Transverse colon (tissue), 4 donors: ENCODE data around the gene IFIH1.

Source experiments
- EP300 ChIP-seq: sonication (generic); formaldehyde crosslinking; IDR thresholded peaks from one replicate; pipeline ENCODE4 v1.6.1; 2017; ENCODE audit warnings: antibody characterized with exemption, low read depth
- POLR2AphosphoS5 ChIP-seq, 3 donors: sonication (generic); formaldehyde crosslinking; IDR thresholded peaks; one replicate each; pipeline ENCODE4 v1.6.1; 2016; ENCODE audit warnings: antibody characterized with exemption in 3 of 3
- TF ChIP-seq, protein P1 (sequence below), 5 experiments: fragments of 200-600 bp in 3 of 5; fragments of 450-650 bp in 2 of 5; sonication (generic) in 3 of 5; IDR thresholded peaks; 1 replicate in 2 of 5; 2 replicates in 3 of 5; pipeline ENCODE4 v1.5.1; 2016 to 2017; ENCODE audit warnings: antibody characterized with exemption in 5 of 5, inconsistent platforms in 3 of 5, mild to moderate bottlenecking in 2 of 5, moderate library complexity in 1 of 5

DNA sequence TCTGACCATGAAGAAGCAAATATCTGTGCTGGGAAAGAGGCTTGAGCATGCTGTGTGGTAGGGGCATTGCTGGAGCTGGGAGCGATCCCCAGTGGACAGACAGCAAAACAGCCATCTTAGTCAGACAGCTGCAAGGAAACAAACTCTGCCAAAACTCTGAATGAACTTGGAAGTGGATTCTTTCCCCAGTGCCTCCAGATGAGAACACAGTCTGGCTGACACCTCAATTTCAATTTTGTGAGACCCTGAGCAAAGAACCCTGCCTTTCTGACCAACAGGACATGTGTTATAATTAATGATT is 52.1 kb downstream of the IFIH1 start:
- TF ChIP-seq, protein P1, sequence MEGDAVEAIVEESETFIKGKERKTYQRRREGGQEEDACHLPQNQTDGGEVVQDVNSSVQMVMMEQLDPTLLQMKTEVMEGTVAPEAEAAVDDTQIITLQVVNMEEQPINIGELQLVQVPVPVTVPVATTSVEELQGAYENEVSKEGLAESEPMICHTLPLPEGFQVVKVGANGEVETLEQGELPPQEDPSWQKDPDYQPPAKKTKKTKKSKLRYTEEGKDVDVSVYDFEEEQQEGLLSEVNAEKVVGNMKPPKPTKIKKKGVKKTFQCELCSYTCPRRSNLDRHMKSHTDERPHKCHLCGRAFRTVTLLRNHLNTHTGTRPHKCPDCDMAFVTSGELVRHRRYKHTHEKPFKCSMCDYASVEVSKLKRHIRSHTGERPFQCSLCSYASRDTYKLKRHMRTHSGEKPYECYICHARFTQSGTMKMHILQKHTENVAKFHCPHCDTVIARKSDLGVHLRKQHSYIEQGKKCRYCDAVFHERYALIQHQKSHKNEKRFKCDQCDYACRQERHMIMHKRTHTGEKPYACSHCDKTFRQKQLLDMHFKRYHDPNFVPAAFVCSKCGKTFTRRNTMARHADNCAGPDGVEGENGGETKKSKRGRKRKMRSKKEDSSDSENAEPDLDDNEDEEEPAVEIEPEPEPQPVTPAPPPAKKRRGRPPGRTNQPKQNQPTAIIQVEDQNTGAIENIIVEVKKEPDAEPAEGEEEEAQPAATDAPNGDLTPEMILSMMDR (IDR thresholded peaks at IDR 0.05): no peak
- TF ChIP-seq POLR2AphosphoS5 (IDR thresholded peaks at IDR 0.05) (no peak), EP300 (no peak)
